ENCODE results near the gene GPR183.

DNA sequence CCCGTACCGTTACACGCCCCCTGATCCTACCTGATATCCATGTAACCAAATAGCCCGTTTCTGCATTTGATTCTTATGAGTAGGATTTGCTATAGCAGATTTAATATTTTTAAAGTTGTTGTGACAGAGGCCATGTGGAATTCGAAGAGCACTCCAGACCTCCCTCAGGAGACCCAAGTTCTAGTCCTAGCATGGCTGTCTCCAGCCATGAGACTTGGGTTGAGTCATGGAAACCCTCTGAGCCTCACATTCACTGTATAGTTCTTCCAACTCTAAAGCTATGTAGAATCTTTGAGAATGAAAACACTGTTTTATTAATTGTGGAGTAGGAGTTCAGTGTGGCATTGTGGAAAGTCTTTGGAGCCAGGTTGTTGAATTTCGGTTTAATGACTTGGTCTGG, 8.0 kb upstream of the GPR183 start:
- TF ChIP-seq EZH2 (IDR thresholded peaks at IDR 0.05; ENCODE audit: borderline replicate concordance, control insufficient read depth, low read depth, low read length): no peak
- TF ChIP-seq, protein P1, sequence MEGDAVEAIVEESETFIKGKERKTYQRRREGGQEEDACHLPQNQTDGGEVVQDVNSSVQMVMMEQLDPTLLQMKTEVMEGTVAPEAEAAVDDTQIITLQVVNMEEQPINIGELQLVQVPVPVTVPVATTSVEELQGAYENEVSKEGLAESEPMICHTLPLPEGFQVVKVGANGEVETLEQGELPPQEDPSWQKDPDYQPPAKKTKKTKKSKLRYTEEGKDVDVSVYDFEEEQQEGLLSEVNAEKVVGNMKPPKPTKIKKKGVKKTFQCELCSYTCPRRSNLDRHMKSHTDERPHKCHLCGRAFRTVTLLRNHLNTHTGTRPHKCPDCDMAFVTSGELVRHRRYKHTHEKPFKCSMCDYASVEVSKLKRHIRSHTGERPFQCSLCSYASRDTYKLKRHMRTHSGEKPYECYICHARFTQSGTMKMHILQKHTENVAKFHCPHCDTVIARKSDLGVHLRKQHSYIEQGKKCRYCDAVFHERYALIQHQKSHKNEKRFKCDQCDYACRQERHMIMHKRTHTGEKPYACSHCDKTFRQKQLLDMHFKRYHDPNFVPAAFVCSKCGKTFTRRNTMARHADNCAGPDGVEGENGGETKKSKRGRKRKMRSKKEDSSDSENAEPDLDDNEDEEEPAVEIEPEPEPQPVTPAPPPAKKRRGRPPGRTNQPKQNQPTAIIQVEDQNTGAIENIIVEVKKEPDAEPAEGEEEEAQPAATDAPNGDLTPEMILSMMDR (IDR thresholded peaks at IDR 0.05 in 2 of 3, conservative IDR thresholded peaks at IDR 0.05 in 1 of 3; ENCODE audit: control insufficient read depth in 2 of 3, extremely low read depth in 1 of 3, insufficient read depth in 1 of 3, low read depth in 3 of 3, low read length in 3 of 3): no peak
- no peak for TF ChIP-seq ZZZ3 (IDR thresholded peaks at IDR 0.05; ENCODE audit: control insufficient read depth, insufficient read length, low read depth)
- no peak for TF ChIP-seq STAT1 (conservative IDR thresholded peaks at IDR 0.05)
- TF ChIP-seq SMAD1 (IDR thresholded peaks at IDR 0.05; ENCODE audit: low read depth, partially characterized antibody): no peak
- TF ChIP-seq CHD2 (IDR thresholded peaks at IDR 0.05; ENCODE audit: borderline replicate concordance, low read depth, low read length): no peak
- TF ChIP-seq NBN (IDR thresholded peaks at IDR 0.05): no peak
- no peak for TF ChIP-seq POLR2AphosphoS5 (IDR thresholded peaks at IDR 0.05; ENCODE audit: low read length)
- no peak for TF ChIP-seq TAF1 (IDR thresholded peaks at IDR 0.05; ENCODE audit: borderline replicate concordance, low read depth, low read length)
- TF ChIP-seq CREM (IDR thresholded peaks at IDR 0.05; ENCODE audit: low read depth): no peak
- TF ChIP-seq, protein P2, sequence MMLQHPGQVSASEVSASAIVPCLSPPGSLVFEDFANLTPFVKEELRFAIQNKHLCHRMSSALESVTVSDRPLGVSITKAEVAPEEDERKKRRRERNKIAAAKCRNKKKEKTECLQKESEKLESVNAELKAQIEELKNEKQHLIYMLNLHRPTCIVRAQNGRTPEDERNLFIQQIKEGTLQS (IDR thresholded peaks at IDR 0.05; ENCODE audit: borderline replicate concordance, extremely low read depth, low read depth, low read length): no peak
- TF ChIP-seq SRF (IDR thresholded peaks at IDR 0.05; ENCODE audit: low read depth in 2 of 2, low read length in 2 of 2): no peak
- TF ChIP-seq, protein P3, sequence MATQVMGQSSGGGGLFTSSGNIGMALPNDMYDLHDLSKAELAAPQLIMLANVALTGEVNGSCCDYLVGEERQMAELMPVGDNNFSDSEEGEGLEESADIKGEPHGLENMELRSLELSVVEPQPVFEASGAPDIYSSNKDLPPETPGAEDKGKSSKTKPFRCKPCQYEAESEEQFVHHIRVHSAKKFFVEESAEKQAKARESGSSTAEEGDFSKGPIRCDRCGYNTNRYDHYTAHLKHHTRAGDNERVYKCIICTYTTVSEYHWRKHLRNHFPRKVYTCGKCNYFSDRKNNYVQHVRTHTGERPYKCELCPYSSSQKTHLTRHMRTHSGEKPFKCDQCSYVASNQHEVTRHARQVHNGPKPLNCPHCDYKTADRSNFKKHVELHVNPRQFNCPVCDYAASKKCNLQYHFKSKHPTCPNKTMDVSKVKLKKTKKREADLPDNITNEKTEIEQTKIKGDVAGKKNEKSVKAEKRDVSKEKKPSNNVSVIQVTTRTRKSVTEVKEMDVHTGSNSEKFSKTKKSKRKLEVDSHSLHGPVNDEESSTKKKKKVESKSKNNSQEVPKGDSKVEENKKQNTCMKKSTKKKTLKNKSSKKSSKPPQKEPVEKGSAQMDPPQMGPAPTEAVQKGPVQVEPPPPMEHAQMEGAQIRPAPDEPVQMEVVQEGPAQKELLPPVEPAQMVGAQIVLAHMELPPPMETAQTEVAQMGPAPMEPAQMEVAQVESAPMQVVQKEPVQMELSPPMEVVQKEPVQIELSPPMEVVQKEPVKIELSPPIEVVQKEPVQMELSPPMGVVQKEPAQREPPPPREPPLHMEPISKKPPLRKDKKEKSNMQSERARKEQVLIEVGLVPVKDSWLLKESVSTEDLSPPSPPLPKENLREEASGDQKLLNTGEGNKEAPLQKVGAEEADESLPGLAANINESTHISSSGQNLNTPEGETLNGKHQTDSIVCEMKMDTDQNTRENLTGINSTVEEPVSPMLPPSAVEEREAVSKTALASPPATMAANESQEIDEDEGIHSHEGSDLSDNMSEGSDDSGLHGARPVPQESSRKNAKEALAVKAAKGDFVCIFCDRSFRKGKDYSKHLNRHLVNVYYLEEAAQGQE (IDR thresholded peaks at IDR 0.05; ENCODE audit: low read depth, low read length): no peak
- TF ChIP-seq TARDBP (IDR thresholded peaks at IDR 0.05; ENCODE audit: borderline replicate concordance): no peak

Measured in GM12878 (cell line).